Muscle of leg (tissue), 11 donors: ENCODE measurements around the gene HMGCS2. TPM values are rescaled to one million over a fixed set of nuclear protein-coding genes. Genes with fewer than 3 reads are reported as not detected.

ENCODE experiments used
- DNase-seq: peaks from one replicate; pipeline ENCODE4 v3.0.0; 2013
- H3K27ac ChIP-seq: one replicate; pipeline ENCODE4 v1.5.1; 2013; ENCODE audit warnings: mild to moderate bottlenecking, low read length, control low read depth
- H3K27me3 ChIP-seq: one replicate; pipeline ENCODE4 v1.6.1; 2013; ENCODE audit warnings: low read length; ENCODE audit not compliant: control insufficient read depth, insufficient read depth
- H3K36me3 ChIP-seq: one replicate; pipeline ENCODE4 v1.6.1; 2013; ENCODE audit warnings: low read length; ENCODE audit not compliant: control insufficient read depth, insufficient read depth
- H3K4me1 ChIP-seq: one replicate; pipeline ENCODE4 v1.6.1; 2013; ENCODE audit warnings: low read length; ENCODE audit not compliant: control insufficient read depth, insufficient read depth
- H3K4me3 ChIP-seq: one replicate; pipeline ENCODE4 v1.5.1; 2013; ENCODE audit warnings: low read length, control low read depth
- H3K9me3 ChIP-seq: replicated peaks from 2 replicates; pipeline ENCODE4 v1.6.1; 2013; ENCODE audit warnings: low read depth, low read length; ENCODE audit not compliant: control insufficient read depth
- WGBS: methylation state at CpG from one replicate; pipeline ENCODE4 v1.1.5; 2013; ENCODE audit warnings: missing lambda C conversion rate; ENCODE audit not compliant: insufficient coverage; 5-methylcytosine and 5-hydroxymethylcytosine counted together
- polyA plus RNA-seq, 8 donors: library from polyadenylated mRNA; unstranded; fragments of 120-200 nt; gene quantifications; one replicate each; pipeline versions ENCODE4 v1.2.1 to v1.2.3, GENCODE V29; 2013; ENCODE audit warnings: inconsistent platforms in 1 of 8, low replicate concordance in 1 of 8; ENCODE audit not compliant: insufficient read length in 8 of 8, insufficient read depth in 1 of 8
- total RNA-seq: library from RNA; stranded (reverse); fragments of 120-200 nt; gene quantifications from one replicate; pipeline ENCODE4 v1.2.4, GENCODE V29; 2013

The HMGCS2 gene
- total and polyA plus RNA-seq, 9 donors: 0.13 to 2.9 (median 1.2) TPM; not detected in 4

DNA sequence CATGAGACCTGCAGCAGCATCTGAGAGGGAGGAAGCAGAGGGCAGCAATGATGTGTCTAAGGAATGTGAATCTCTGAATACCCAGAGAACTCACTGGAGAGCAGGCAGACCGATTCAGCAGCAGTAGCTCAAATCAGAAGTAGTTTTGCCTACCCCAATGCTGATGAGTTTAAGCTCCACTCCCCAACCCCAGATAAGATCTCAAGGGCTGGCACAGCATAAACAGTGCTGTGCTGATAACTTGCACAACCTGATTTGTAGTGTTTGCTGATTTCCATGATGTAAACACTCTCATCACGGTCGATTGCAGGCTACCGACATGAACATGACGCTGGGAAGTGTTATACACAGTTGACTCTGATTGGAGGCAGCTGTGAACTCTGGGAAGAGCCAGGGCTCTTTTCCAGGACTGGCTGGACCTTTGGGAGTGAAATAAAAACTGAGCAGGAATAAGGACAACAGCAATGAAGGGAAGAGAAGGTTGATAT, 11.2 kb upstream of the HMGCS2 start:
- peak; percentile 91 for DNase-seq
- Histone ChIP-seq H3K4me1 (peaks cover 26% of the 10 kb centered on the region), H3K27me3 (no peaks in the 10 kb centered on the region), H3K27ac (peak overlapping the region; percentile 77), H3K9me3 (no peaks in the 10 kb centered on the region), H3K4me3 (no peak overlapping the region), H3K36me3 (no peaks in the 10 kb centered on the region)
- WGBS: 0% methylated on average over 5 of the region's 5 CpGs

DNA sequence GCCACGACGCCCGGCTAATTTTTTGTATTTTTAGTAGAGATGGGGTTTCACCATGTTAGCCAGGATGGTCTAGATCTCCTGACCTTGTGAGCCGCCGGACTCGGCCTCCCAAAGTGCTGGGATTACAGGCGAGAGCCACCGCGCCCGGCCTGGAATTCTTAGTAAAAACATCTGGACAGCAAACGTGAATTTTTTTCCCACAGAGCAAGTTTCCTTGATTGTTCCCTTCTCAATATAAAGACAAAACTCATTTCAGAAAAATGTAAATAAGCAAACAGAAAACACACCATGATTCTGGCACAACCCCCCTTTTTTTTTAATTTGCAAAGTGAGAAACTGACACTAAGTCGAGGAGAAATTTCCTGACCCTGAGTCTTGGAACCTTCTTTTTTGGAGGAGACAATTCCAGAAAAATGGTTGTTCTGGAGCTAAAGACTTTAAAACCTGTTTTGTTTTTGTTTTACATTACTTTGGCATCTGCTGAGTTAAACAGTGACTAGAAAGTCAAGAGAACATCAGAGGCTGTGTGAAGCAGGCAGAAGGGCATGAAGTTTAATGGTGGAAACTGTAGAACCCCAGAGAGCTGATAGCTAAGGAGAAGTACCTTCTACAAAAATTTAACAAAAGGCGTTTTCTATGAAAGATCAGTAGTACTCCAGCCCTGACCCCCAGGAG, 10.3 kb upstream of the HMGCS2 start:
- no peaks in the 10 kb centered on the region for H3K9me3 ChIP-seq
- peak overlapping the region; percentile 77 for H3K27ac ChIP-seq
- DNase-seq: peak; percentile 18
- H3K27me3 ChIP-seq: no peaks in the 10 kb centered on the region
- no peak overlapping the region for H3K4me3 ChIP-seq
- 25% methylated on average over 1 of the region's 13 CpGs for WGBS
- H3K36me3 ChIP-seq: no peaks in the 10 kb centered on the region
- H3K4me1 ChIP-seq: peaks cover 24% of the 10 kb centered on the region

DNA sequence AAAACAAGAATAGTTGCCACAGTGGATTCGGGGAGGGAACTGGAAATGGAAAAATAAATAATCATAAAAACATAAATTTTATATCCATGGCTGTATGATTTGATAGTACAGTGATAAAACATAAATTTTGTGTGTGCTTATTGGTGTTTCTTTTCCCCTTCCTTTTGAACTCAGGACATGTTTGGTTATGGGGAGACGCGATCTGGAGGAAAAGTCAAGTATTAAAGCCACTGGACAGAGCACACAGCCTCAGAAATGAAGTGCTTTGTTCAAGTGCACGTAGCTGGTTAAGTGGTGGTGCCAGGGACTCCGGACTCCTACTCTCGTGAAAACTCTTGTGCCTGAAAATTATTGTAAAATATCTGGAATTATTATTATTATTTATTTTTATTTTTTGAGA, 9.7 kb upstream of the HMGCS2 start:
- 92% methylated on average over 2 of the region's 6 CpGs for WGBS
- H3K27me3 ChIP-seq: no peaks in the 10 kb centered on the region
- no peak overlapping the region for H3K27ac ChIP-seq
- no peak for DNase-seq
- H3K4me3 ChIP-seq: no peak overlapping the region
- peaks cover 25% of the 10 kb centered on the region for H3K4me1 ChIP-seq
- H3K36me3 ChIP-seq: no peaks in the 10 kb centered on the region
- H3K9me3 ChIP-seq: no peaks in the 10 kb centered on the region

DNA sequence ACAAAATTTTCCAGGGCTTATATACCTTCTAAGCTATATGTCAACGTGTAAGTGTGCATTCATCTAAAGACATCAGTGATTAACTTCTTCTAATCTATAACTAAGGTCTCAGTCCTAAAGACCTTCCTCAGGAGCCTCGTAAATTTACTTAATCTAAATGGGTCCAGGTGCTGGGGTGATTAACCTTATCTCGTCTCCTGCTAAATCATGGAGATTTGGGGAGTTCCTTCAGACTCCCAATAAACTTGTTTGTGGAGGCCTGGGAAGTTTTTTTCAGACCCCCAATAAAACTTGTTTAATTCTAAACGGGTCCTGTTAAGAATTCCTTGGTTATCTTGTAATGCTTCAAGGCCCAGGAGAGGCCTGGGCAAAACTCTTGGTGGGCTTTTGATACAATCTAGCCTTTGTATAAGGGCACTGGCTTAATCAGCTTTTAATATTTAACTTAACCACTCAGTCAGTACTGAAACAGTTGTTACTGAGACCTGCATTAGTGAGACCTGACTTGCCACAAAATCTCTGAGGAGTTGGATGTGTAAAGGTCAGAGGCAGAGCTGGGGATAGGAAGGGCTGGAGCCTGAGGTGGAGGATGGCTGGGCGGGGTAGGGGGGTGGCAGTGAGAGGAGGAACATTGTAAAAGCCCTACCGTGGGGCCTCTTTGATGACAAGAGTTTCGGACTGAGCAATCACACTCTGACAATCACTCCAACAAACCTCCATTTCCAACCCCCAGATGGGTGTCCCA, 6.2 kb upstream of the HMGCS2 start:
- Histone ChIP-seq H3K4me3 (no peak overlapping the region), H3K36me3 (no peaks in the 10 kb centered on the region), H3K9me3 (no peaks in the 10 kb centered on the region), H3K27ac (no peak overlapping the region), H3K4me1 (peaks cover 17% of the 10 kb centered on the region), H3K27me3 (no peaks in the 10 kb centered on the region)
- no peak for DNase-seq
- WGBS: no CpG with 5 or more reads among the region's 7 CpGs

DNA sequence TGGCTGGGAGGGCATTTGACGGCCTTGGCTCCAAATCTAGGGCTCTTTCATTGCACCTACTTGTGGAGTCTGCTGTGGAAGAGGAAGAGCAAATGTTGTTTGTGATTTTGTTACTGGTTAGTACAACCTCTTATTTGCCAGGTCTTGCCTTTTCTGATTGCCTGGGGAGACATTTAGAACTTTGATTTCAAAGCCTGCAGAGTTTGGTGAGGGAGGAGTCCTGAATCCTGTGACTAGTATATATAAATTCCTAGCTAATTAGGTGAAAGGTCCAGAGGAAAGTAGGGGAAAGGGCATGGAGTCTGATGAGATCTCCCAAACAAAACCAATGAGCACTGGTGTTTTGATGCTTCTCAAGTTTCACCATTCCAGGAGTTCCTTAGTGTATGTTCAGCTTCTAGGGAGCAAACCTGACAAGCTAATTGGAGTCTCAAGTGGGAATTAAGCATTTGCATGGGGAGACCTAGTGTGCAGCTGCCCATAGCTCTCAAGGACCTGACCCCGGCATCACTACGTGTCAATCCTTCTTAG, 5.1 kb upstream of the HMGCS2 start:
- no CpG with 5 or more reads among the region's 3 CpGs for WGBS
- Histone ChIP-seq H3K36me3 (no peaks in the 10 kb centered on the region), H3K27ac (no peak overlapping the region), H3K9me3 (no peaks in the 10 kb centered on the region), H3K27me3 (peaks cover under 1% of the 10 kb centered on the region), H3K4me3 (no peak overlapping the region), H3K4me1 (peaks cover 11% of the 10 kb centered on the region)
- DNase-seq: peak; percentile 29

DNA sequence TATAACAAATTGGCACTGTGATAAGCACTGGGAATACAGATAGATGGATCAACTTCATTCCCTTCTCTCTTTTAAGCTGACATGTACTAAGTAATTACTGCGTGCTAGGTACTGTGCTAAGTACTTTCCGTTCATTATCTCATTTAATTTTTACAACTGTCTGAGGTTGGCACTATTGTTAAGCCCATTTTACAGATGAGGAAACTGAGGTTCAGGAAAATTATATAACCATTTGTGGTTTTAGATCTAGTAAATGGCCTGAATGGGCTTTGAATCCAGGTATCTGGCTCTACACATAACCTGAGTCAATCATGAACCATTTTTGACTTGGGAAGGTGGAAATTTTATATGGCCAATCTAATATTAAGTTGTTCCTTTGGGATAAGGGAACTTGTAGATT, 3.6 kb upstream of the HMGCS2 start:
- no peaks in the 10 kb centered on the region for H3K9me3 ChIP-seq
- H3K27ac ChIP-seq: no peak overlapping the region
- no peak overlapping the region for H3K4me3 ChIP-seq
- peaks cover 11% of the 10 kb centered on the region for H3K4me1 ChIP-seq
- no peak for DNase-seq
- no peaks in the 10 kb centered on the region for H3K36me3 ChIP-seq
- WGBS: no CpG with 5 or more reads among the region's 2 CpGs
- peaks cover 3% of the 10 kb centered on the region for H3K27me3 ChIP-seq

DNA sequence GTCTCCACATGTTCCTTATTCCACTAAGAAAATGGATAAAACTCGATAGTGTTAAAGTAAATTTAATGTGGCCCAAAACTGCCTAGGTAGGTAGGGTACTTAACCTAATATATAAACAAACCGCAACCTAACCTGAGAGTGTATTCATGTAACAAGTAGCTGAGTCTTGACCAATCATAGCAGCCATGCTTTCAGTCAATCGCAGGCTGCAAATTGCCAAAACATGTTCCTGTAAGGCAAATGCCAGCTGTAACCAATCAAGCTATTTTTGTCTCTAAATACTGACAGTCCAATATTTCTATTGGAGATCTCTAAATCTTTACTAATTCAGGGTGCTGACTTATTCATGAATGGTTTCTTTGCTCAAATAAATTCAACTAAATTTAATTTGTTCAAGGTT, 3.1 kb upstream of the HMGCS2 start:
- no peak overlapping the region for H3K27ac ChIP-seq
- peaks cover 11% of the 10 kb centered on the region for H3K4me1 ChIP-seq

DNA sequence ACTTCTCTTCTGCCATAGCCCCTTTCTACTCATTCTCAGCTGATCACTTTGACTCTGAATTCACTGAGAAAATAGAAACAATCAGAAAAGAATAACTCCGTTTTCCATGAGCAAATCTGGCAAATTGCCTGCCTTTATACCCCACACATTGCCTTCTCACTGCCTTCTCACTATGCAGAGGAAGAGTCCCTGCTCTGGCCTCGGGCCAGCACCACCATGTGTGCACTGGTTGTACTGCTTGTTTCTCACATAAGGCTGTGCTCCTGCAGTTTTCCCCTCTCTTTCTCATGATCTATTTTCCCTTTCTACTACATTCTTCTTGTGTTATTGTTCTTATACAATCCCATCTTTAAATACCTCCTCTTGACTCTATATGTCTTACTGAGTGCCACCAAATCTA, 2.3 kb upstream of the HMGCS2 start:
- Histone ChIP-seq H3K4me3 (no peak overlapping the region), H3K4me1 (peaks cover 11% of the 10 kb centered on the region), H3K36me3 (no peaks in the 10 kb centered on the region), H3K27ac (no peak overlapping the region), H3K27me3 (peaks cover 3% of the 10 kb centered on the region), H3K9me3 (no peaks in the 10 kb centered on the region)
- peak; percentile 31 for DNase-seq
- 15% methylated on average over 2 of the region's 2 CpGs for WGBS

More for the DNA sequence above, 3.1 kb upstream of the HMGCS2 start:
- no peaks in the 10 kb centered on the region for H3K9me3 ChIP-seq
- H3K27me3 ChIP-seq: peaks cover 3% of the 10 kb centered on the region
- H3K36me3 ChIP-seq: no peaks in the 10 kb centered on the region
- DNase-seq: no peak
- 20% methylated on average over 1 of the region's 3 CpGs for WGBS
- no peak overlapping the region for H3K4me3 ChIP-seq

DNA sequence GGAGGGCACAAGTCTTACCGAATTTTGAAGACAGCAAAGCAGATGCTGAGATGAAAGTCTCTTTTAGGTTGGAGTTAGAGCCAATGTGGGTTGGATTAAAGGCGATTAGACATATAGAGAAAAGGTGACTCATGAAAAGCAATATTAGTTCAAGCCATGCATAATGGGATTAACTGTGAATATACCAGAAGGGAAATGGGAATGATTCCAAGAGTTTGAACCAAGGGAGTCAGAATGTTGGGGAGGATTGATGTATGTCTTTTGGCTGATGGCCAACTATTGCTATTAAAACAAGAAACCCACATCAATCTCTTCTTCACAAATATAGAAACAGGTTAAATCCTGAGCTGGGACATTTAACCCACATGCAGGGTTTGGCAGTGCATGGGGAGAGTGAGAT, 1.2 kb downstream of the HMGCS2 start:
- no peak overlapping the region for H3K27ac ChIP-seq
- H3K36me3 ChIP-seq: no peaks in the 10 kb centered on the region
- WGBS: 60% methylated on average over 2 of the region's 2 CpGs
- no peak overlapping the region for H3K4me3 ChIP-seq
- peaks cover 3% of the 10 kb centered on the region for H3K27me3 ChIP-seq
- H3K4me1 ChIP-seq: peaks cover 4% of the 10 kb centered on the region
- no peak for DNase-seq
- peaks cover 2% of the 10 kb centered on the region for H3K9me3 ChIP-seq

DNA sequence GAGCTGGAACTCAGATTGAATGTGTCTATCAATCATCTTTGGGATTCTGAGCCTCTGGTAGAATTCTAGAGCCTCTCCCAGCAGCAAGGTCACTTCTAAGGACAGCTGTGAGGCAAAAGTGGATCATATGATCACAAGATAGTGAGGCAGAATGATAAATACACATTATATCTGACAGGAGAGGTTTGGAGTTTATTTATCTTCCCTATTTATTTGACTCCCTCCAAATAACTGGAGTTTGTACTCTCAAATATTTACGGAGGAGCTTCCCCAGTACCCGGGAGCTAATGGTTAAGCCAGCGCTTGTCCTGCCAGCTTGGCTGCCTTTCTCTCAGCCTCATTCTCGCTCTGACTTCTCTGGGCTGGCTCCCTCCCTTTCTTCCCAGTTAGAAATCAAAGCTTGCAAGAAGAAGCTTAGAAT, 2.3 kb downstream of the HMGCS2 start:
- H3K4me3 ChIP-seq: no peak overlapping the region
- WGBS: no CpG with 5 or more reads among the region's 4 CpGs
- peaks cover 3% of the 10 kb centered on the region for H3K4me1 ChIP-seq
- no peak overlapping the region for H3K27ac ChIP-seq
- no peak for DNase-seq
- H3K36me3 ChIP-seq: no peaks in the 10 kb centered on the region
- peaks cover 3% of the 10 kb centered on the region for H3K27me3 ChIP-seq
- peaks cover 2% of the 10 kb centered on the region for H3K9me3 ChIP-seq
